ENCODE data around the gene KAT2B. TPM values are rescaled to one million over a fixed set of nuclear protein-coding genes. Genes with fewer than 3 reads are reported as not detected.

The KAT2B gene
- total and polyA plus RNA-seq, 9 donors = 13.4 to 22.9 (median 17.2) TPM

GRCh38 chr3:20064387-20064786, 24.1 kb downstream of the KAT2B start:
- Histone ChIP-seq H3K27ac (ENCODE audit: low read length) (no peak overlapping the region), H3K27me3 (ENCODE audit: control insufficient read depth, insufficient read depth, low read length) (no peaks in the 10 kb centered on the region), H3K4me3 (ENCODE audit: low read length) (no peak overlapping the region), H3K4me1 (ENCODE audit: control insufficient read depth, insufficient read depth, low read length) (peaks cover 7% of the 10 kb centered on the region), H3K9me3 (replicated peaks; ENCODE audit: control insufficient read depth, low read depth, low read length) (no peaks in the 10 kb centered on the region), H3K36me3 (ENCODE audit: control insufficient read depth, insufficient read depth, low read length) (no peaks in the 10 kb centered on the region)
- WGBS (ENCODE audit: insufficient coverage) = no CpG with 5 or more reads among the region's 3 CpGs
- no peak for DNase-seq

GRCh38 chr3:20064796-20065564, 24.7 kb downstream of the KAT2B start:
- 71% methylated on average over 2 of the region's 5 CpGs for whole genome bisulfite sequencing (ENCODE audit: insufficient coverage)
- H3K4me1 ChIP-seq (ENCODE audit: control insufficient read depth, insufficient read depth, low read length) = peaks cover 7% of the 10 kb centered on the region
- DNase-seq = peak; percentile 34
- H3K9me3 ChIP-seq (replicated peaks; ENCODE audit: control insufficient read depth, low read depth, low read length) = no peaks in the 10 kb centered on the region
- H3K27me3 ChIP-seq (ENCODE audit: control insufficient read depth, insufficient read depth, low read length) = no peaks in the 10 kb centered on the region
- peak overlapping the region; percentile 13 for H3K27ac ChIP-seq (ENCODE audit: low read length)
- H3K36me3 ChIP-seq (ENCODE audit: control insufficient read depth, insufficient read depth, low read length) = no peaks in the 10 kb centered on the region
- no peak overlapping the region for H3K4me3 ChIP-seq (ENCODE audit: low read length)

GRCh38 chr3:20066079-20066478, 25.8 kb downstream of the KAT2B start:
- WGBS (ENCODE audit: insufficient coverage) = no CpG with 5 or more reads among the region's 1 CpG
- no peak overlapping the region for H3K4me3 ChIP-seq (ENCODE audit: low read length)
- peaks cover 7% of the 10 kb centered on the region for H3K4me1 ChIP-seq (ENCODE audit: control insufficient read depth, insufficient read depth, low read length)

GRCh38 chr3:20066850-20067617, 26.8 kb downstream of the KAT2B start:
- Histone ChIP-seq H3K36me3 (ENCODE audit: control insufficient read depth, insufficient read depth, low read length) (peaks cover 3% of the 10 kb centered on the region), H3K4me3 (ENCODE audit: low read length) (no peak overlapping the region), H3K27ac (ENCODE audit: low read length) (peak overlapping the region; percentile 47), H3K9me3 (replicated peaks; ENCODE audit: control insufficient read depth, low read depth, low read length) (no peaks in the 10 kb centered on the region), H3K27me3 (ENCODE audit: control insufficient read depth, insufficient read depth, low read length) (no peaks in the 10 kb centered on the region), H3K4me1 (ENCODE audit: control insufficient read depth, insufficient read depth, low read length) (peaks cover 9% of the 10 kb centered on the region)
- DNase-seq = peak; percentile 90
- WGBS (ENCODE audit: insufficient coverage) = 13% methylated on average over 2 of the region's 6 CpGs

More at GRCh38 chr3:20066079-20066478, 25.8 kb downstream of the KAT2B start:
- peak; percentile 15 for DNase-seq
- no peak overlapping the region for H3K27ac ChIP-seq (ENCODE audit: low read length)
- no peaks in the 10 kb centered on the region for H3K9me3 ChIP-seq (replicated peaks; ENCODE audit: control insufficient read depth, low read depth, low read length)
- no peaks in the 10 kb centered on the region for H3K36me3 ChIP-seq (ENCODE audit: control insufficient read depth, insufficient read depth, low read length)
- H3K27me3 ChIP-seq (ENCODE audit: control insufficient read depth, insufficient read depth, low read length) = no peaks in the 10 kb centered on the region

GRCh38 chr3:20068512-20069177, 28.4 kb downstream of the KAT2B start:
- no peak overlapping the region for H3K27ac ChIP-seq (ENCODE audit: low read length)
- H3K36me3 ChIP-seq (ENCODE audit: control insufficient read depth, insufficient read depth, low read length) = peaks cover 5% of the 10 kb centered on the region
- H3K4me1 ChIP-seq (ENCODE audit: control insufficient read depth, insufficient read depth, low read length) = peaks cover 9% of the 10 kb centered on the region
- 0% methylated on average over 1 of the region's 3 CpGs for WGBS (ENCODE audit: insufficient coverage)
- H3K27me3 ChIP-seq (ENCODE audit: control insufficient read depth, insufficient read depth, low read length) = no peaks in the 10 kb centered on the region
- no peak overlapping the region for H3K4me3 ChIP-seq (ENCODE audit: low read length)
- H3K9me3 ChIP-seq (replicated peaks; ENCODE audit: control insufficient read depth, low read depth, low read length) = no peaks in the 10 kb centered on the region
- peak; percentile 33 for DNase-seq

- DNase-seq = no peak
- Histone ChIP-seq H3K36me3 (ENCODE audit: control insufficient read depth, insufficient read depth, low read length) (peaks cover 5% of the 10 kb centered on the region), H3K9me3 (replicated peaks; ENCODE audit: control insufficient read depth, low read depth, low read length) (no peaks in the 10 kb centered on the region), H3K27me3 (ENCODE audit: control insufficient read depth, insufficient read depth, low read length) (no peaks in the 10 kb centered on the region), H3K4me3 (ENCODE audit: low read length) (no peak overlapping the region), H3K27ac (ENCODE audit: low read length) (no peak overlapping the region), H3K4me1 (ENCODE audit: control insufficient read depth, insufficient read depth, low read length) (peaks cover 9% of the 10 kb centered on the region)
These were observed 28.9 kb downstream of the KAT2B start for GRCh38 chr3:20069178-20069532.

- H3K27me3 ChIP-seq (ENCODE audit: control insufficient read depth, insufficient read depth, low read length) = no peaks in the 10 kb centered on the region
- peak overlapping the region; percentile 35 for H3K27ac ChIP-seq (ENCODE audit: low read length)
- WGBS (ENCODE audit: insufficient coverage) = no CpG with 5 or more reads among the region's 2 CpGs
- H3K4me1 ChIP-seq (ENCODE audit: control insufficient read depth, insufficient read depth, low read length) = peaks cover 3% of the 10 kb centered on the region
- H3K36me3 ChIP-seq (ENCODE audit: control insufficient read depth, insufficient read depth, low read length) = peaks cover 8% of the 10 kb centered on the region
- no peaks in the 10 kb centered on the region for H3K9me3 ChIP-seq (replicated peaks; ENCODE audit: control insufficient read depth, low read depth, low read length)
- no peak for DNase-seq
- H3K4me3 ChIP-seq (ENCODE audit: low read length) = no peak overlapping the region
These were observed 30.9 kb downstream of the KAT2B start for GRCh38 chr3:20071175-20071574.

- H3K36me3 ChIP-seq (ENCODE audit: control insufficient read depth, insufficient read depth, low read length) = peaks cover 8% of the 10 kb centered on the region
- H3K27me3 ChIP-seq (ENCODE audit: control insufficient read depth, insufficient read depth, low read length) = no peaks in the 10 kb centered on the region
- no peaks in the 10 kb centered on the region for H3K9me3 ChIP-seq (replicated peaks; ENCODE audit: control insufficient read depth, low read depth, low read length)
- no peak overlapping the region for H3K4me3 ChIP-seq (ENCODE audit: low read length)
- peaks cover 3% of the 10 kb centered on the region for H3K4me1 ChIP-seq (ENCODE audit: control insufficient read depth, insufficient read depth, low read length)
- H3K27ac ChIP-seq (ENCODE audit: low read length) = no peak overlapping the region
- no peak for DNase-seq
- WGBS (ENCODE audit: insufficient coverage) = 80% methylated on average over 2 of the region's 6 CpGs
These were observed 32.2 kb downstream of the KAT2B start for GRCh38 chr3:20072422-20072821.

- Histone ChIP-seq H3K9me3 (replicated peaks; ENCODE audit: control insufficient read depth, low read depth, low read length) (no peaks in the 10 kb centered on the region), H3K4me3 (ENCODE audit: low read length) (no peak overlapping the region), H3K36me3 (ENCODE audit: control insufficient read depth, insufficient read depth, low read length) (peaks cover 8% of the 10 kb centered on the region), H3K27me3 (ENCODE audit: control insufficient read depth, insufficient read depth, low read length) (no peaks in the 10 kb centered on the region), H3K27ac (ENCODE audit: low read length) (no peak overlapping the region), H3K4me1 (ENCODE audit: control insufficient read depth, insufficient read depth, low read length) (peaks cover 3% of the 10 kb centered on the region)
- WGBS (ENCODE audit: insufficient coverage) = no CpG with 5 or more reads among the region's 5 CpGs
- no peak for DNase-seq
These were observed 32.8 kb downstream of the KAT2B start for GRCh38 chr3:20073068-20073467.

GRCh38 chr3:20073683-20074082, 33.4 kb downstream of the KAT2B start:
- Histone ChIP-seq H3K4me3 (ENCODE audit: low read length) (no peak overlapping the region), H3K4me1 (ENCODE audit: control insufficient read depth, insufficient read depth, low read length) (peaks cover 3% of the 10 kb centered on the region), H3K27ac (ENCODE audit: low read length) (no peak overlapping the region), H3K27me3 (ENCODE audit: control insufficient read depth, insufficient read depth, low read length) (no peaks in the 10 kb centered on the region), H3K9me3 (replicated peaks; ENCODE audit: control insufficient read depth, low read depth, low read length) (no peaks in the 10 kb centered on the region), H3K36me3 (ENCODE audit: control insufficient read depth, insufficient read depth, low read length) (peaks cover 8% of the 10 kb centered on the region)
- WGBS (ENCODE audit: insufficient coverage) = no CpG with 5 or more reads among the region's 4 CpGs
- DNase-seq = no peak

Measured in muscle of leg (tissue), 11 donors.